HG03159 (cell line): ENCODE results near the gene SMARCA2.
A peak's percentile ranks its signal among the peaks of the same experiment; 100 is the strongest.

ENCODE experiments used
- ATAC-seq: cut with Tn5 transposase; IDR thresholded peaks from one replicate; pipeline ENCODE4 v1.9.1; 2021; ENCODE audit warnings: mild to moderate bottlenecking, moderate library complexity; ENCODE audit not compliant: unreplicated experiment

SMARCA2 gene

DNA sequence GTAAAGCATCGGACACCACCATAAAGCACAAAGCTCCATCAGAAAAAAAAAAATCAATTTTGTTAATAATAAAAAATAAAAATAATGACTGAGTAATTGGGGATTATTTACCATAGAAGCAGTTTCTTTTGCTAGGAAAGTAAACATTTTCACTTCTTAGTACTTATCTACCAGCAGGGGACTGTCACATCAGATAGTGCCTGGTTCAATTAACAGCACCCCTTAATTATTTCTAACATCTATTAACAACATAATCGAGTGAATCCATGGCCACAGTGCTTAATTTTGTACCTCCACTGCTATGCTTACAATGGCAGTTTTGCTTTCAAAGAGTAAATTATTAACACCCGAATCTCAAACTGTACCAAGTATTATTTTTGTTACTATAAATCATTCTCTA is 221.7 kb downstream of the SMARCA2 start:
- ATAC-seq = no peak

DNA sequence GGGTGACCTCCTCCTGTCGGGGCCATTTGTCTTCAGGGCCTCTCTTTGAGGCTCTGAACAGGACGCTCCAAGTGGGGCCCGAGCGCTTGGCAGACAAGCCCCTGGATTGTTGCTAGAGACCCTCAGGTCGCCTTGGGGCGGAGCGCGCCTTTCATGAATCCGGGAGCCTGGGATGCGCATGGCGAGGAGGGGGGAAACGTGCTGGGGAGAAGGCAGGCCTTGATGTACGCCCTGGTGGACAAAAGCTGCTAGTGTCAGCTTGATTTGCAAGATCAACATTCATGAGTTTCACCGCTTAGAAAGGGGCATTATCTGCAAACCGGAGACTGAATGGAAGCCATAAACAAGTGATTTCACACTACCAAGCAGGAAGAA is 226.3 kb downstream of the SMARCA2 start:
- ATAC-seq = peak; percentile 29

DNA sequence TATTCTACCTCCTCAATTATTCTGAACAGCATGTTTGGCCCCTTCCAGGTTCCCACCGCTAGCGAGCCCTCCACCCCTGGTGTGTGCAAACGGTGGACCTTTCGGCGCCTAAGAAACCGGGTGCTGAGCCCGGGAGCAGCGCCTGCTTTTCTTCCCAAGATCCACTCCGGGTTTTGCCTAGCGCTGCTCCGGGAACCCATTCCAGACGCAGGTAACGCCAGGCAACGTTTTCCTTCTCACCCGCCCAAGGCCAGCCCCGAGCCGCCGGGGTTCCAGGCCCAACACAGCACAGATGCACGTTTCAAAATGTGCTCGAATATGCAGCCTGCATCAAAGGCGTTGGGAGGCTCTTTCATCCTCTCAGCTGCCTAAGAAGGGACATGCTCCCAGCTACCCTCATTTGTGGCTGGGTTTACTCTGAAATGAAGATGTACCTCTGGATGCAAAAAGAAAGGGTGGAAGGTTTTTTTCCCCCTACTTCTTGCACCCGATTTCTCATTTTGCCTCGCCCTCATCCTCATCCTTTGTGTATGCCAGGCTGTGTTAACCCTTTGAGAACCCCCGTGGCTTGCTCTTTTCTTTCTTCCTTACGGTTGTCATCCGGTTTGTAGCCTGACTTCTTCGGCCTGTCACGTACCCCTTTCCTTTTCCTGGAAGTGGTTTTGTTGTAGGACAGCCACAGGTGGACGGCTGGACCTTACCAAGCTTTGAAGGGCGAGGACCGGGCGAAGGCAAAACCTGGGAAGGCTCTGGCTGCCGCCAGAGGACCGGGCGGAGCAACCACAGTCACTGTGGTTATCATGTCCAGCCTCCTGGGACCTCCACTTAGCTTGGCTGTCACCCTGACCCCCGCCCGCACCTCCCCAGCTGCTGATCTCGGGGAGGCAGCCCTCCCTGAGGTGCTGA is 226.9 kb downstream of the SMARCA2 start:
- peak; percentile 93 for ATAC-seq

DNA sequence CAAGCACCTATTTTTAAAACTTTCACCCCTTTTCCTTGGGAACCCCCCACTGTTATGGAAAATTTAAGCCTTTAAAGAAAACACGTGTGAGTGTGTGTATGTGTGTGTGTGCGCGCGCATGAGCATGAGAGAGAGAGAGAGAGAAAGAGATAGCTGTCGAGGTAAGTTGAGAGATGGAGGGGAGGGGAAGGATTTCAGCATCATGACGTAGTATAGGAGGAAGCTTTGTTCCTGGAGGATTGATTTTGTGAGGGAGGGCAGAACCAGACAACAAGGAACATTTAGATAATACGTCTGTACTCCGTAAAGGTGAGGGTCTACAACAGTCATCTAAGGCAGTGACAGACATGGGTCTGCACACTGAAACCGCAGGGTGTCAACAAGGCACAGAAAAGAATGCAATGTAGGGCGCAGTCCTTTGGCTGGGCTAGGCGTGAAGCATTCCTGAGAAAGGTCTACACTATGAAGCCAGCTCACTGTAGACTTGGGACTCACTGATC is 227.7 kb downstream of the SMARCA2 start:
- no peak for ATAC-seq
